ENCODE measurements around the gene OR2W1. TPM values are rescaled to one million over a fixed set of nuclear protein-coding genes. Genes with fewer than 3 reads are reported as not detected.

The OR2W1 gene
- total RNA-seq, 1 experiment from 2014 or later: not detected

DNA sequence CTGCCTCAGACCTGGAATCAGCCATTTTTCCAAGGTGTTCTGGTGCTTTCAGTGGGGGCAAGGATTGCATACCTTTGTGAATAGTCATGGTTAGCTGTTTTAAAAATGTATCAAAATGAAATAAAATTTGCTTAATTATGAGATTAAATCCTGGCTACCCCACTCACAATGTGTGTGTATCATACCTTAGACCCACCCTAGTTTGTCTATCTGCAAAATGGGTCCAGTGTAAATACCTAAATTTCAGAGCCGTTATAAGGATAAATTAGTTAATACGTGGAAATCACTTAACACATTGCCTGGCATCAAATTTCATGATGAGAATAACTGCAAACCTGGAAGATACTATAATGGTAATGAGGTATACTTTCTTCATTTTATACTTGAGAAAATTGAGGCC is 36.9 kb downstream of the OR2W1 start:
- CTCF ChIA-PET: no interaction called here
- Histone ChIP-seq H3K9me3 (ENCODE audit: control insufficient read depth, insufficient read depth, low read depth, low read length) (no peaks in the 10 kb centered on the region), H3K4me1 (ENCODE audit: control insufficient read depth, insufficient read depth, low read length) (no peaks in the 10 kb centered on the region), H3K4me3 (ENCODE audit: low read depth in 2 of 2, low read length in 2 of 2) (no peak overlapping the region), H3K27ac (ENCODE audit: low read length) (no peak overlapping the region), H3K36me3 (ENCODE audit: control insufficient read depth, insufficient read depth, low read length) (no peaks in the 10 kb centered on the region), H3K27me3 (ENCODE audit: control insufficient read depth, insufficient read depth, low read length) (peaks cover 4% of the 10 kb centered on the region)
- ATAC-seq (no peak), DNase-seq (ENCODE audit: low read depth, low spot score) (no peak)
- no peak for TF ChIP-seq TCF7L2 (IDR thresholded peaks at IDR 0.05; ENCODE audit: low read depth, low read length)
- TF ChIP-seq, protein P1, sequence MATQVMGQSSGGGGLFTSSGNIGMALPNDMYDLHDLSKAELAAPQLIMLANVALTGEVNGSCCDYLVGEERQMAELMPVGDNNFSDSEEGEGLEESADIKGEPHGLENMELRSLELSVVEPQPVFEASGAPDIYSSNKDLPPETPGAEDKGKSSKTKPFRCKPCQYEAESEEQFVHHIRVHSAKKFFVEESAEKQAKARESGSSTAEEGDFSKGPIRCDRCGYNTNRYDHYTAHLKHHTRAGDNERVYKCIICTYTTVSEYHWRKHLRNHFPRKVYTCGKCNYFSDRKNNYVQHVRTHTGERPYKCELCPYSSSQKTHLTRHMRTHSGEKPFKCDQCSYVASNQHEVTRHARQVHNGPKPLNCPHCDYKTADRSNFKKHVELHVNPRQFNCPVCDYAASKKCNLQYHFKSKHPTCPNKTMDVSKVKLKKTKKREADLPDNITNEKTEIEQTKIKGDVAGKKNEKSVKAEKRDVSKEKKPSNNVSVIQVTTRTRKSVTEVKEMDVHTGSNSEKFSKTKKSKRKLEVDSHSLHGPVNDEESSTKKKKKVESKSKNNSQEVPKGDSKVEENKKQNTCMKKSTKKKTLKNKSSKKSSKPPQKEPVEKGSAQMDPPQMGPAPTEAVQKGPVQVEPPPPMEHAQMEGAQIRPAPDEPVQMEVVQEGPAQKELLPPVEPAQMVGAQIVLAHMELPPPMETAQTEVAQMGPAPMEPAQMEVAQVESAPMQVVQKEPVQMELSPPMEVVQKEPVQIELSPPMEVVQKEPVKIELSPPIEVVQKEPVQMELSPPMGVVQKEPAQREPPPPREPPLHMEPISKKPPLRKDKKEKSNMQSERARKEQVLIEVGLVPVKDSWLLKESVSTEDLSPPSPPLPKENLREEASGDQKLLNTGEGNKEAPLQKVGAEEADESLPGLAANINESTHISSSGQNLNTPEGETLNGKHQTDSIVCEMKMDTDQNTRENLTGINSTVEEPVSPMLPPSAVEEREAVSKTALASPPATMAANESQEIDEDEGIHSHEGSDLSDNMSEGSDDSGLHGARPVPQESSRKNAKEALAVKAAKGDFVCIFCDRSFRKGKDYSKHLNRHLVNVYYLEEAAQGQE (IDR thresholded peaks at IDR 0.05; ENCODE audit: insufficient read depth in 1 of 2, low read depth in 2 of 2, low read length in 1 of 2): no peak
- TF ChIP-seq POLR2AphosphoS5 (IDR thresholded peaks at IDR 0.05; ENCODE audit: low read depth, low read length): no peak
- TF ChIP-seq SIN3A (IDR thresholded peaks at IDR 0.05; ENCODE audit: borderline replicate concordance, insufficient read depth, low read depth, low read length): no peak
- TF ChIP-seq CTCF (IDR thresholded peaks at IDR 0.05): no peak
- no TSS peak for BruUV-seq (replicated peaks)
- in situ Hi-C loops (cut with HindIII; ENCODE audit: low pct_unique_long_range_greater_than_20kb, low sequenced_read_pairs): no loop called here
- intact Hi-C loops (cut with micrococcal nuclease; ENCODE audit: unreplicated experiment): no loop called here
- POLR2A ChIA-PET: no interaction called here

GRCh38 chr6:29005183-29005885 is 39.6 kb downstream of the OR2W1 start, which contains the start of gene ZNF311:
Gene ZNF311 (minus strand): TSS chr6:29005315. CDS start chr6:29003954, 1,361 bp downstream.
- peak; percentile 52; the same call in 1 of the 2 replicates for TF ChIP-seq POLR2AphosphoS5 (IDR thresholded peaks at IDR 0.05; ENCODE audit: low read depth, low read length)
- no peak for TF ChIP-seq CTCF (IDR thresholded peaks at IDR 0.05)
- Histone ChIP-seq H3K27ac (ENCODE audit: low read length) (0 out of 2 replicates have a peak within 1 kb of the TSS, but pooled peaks have one; percentile 29), H3K4me3 (ENCODE audit: low read depth in 2 of 2, low read length in 2 of 2) (peak within 1 kb of the TSS; percentile 42 to 57), H3K36me3 (ENCODE audit: control insufficient read depth, insufficient read depth, low read length) (no peaks in the 10 kb centered on the region), H3K4me1 (ENCODE audit: control insufficient read depth, insufficient read depth, low read length) (no peaks in the 10 kb centered on the region), H3K27me3 (ENCODE audit: control insufficient read depth, insufficient read depth, low read length) (peaks cover 4% of the 10 kb centered on the region), H3K9me3 (ENCODE audit: control insufficient read depth, insufficient read depth, low read depth, low read length) (no peaks in the 10 kb centered on the region)
- ChIA-PET CTCF (no interaction called here), POLR2A (no interaction called here)
- BruUV-seq (replicated peaks): TSS peak; percentile 91
- ATAC-seq (peak; percentile 90), DNase-seq (ENCODE audit: low read depth, low spot score) (no peak)
- in situ Hi-C loops (cut with HindIII; ENCODE audit: low pct_unique_long_range_greater_than_20kb, low sequenced_read_pairs): no loop called here
- intact Hi-C loops (cut with micrococcal nuclease; ENCODE audit: unreplicated experiment): no loop called here
